GM18951 (cell line): Measurements from ENCODE around the gene RAX2.

Experiments
- POLR2A ChIP-seq: IDR thresholded peaks from 4 replicates; pipeline ENCODE4 v1.6.1; 2011; ENCODE audit warnings: mild to moderate bottlenecking; ENCODE audit not compliant: insufficient read length, insufficient read depth; ENCODE audit errors: extremely low read depth
- in situ Hi-C: fragments of 300-500 bp; cut with MboI; formaldehyde crosslinking; loops from one replicate; pipeline ENCODE4 v1.12.0; 2022; ENCODE audit warnings: low sequenced_read_pairs, mixed read lengths, inconsistent platforms; ENCODE audit not compliant: unreplicated experiment

RAX2 gene

DNA sequence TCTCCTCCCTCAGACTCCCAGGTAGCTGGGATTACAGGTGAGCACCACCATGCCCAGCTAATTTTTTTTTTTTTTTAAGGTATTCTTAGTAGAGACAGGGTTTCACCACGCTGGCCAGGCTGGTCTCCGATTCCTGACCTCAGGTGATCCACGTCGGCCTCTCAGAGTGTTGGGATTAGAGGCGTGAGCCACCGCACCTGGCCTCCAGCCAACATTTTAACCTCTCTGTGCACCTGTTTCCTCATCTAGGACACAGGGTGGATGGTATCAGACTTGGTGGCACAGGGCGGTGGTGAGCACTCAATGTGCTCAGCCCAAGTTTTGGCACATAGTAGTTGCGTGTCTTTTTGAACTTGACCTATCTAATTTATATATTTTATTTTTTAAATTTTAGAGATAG lies 23.1 kb downstream of the RAX2 start:
- in situ Hi-C loops: no loop called here
- TF ChIP-seq POLR2A: no peak

DNA sequence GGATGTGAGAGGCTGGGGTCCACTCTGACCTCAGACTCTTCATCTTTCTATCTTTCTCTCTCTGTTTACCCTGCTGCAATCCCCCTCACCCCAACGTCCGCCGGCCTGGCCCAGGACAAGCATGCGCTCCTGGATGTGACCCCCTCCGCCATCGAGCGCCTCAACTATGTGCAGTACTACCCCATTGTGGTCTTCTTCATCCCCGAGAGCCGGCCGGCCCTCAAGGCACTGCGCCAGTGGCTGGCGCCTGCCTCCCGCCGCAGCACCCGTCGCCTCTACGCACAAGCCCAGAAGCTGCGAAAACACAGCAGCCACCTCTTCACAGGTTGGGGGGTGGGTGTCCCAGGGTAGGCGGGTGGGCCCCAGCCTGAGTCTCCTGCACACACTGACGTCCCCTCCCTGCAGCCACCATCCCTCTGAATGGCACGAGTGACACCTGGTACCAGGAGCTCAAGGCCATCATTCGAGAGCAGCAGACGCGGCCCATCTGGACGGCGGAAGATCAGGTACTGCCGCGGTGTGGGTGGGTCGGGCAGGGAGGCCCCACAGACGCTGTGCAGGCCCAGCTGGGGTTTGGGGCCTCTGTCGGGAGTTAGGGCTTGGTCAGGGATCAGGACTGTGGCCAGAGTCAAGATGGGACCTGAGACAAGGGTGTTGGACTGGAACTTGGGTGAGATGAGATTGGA lies 25.5 kb downstream of the RAX2 start:
- in situ Hi-C loops: no loop called here
- TF ChIP-seq POLR2A: no peak

DNA sequence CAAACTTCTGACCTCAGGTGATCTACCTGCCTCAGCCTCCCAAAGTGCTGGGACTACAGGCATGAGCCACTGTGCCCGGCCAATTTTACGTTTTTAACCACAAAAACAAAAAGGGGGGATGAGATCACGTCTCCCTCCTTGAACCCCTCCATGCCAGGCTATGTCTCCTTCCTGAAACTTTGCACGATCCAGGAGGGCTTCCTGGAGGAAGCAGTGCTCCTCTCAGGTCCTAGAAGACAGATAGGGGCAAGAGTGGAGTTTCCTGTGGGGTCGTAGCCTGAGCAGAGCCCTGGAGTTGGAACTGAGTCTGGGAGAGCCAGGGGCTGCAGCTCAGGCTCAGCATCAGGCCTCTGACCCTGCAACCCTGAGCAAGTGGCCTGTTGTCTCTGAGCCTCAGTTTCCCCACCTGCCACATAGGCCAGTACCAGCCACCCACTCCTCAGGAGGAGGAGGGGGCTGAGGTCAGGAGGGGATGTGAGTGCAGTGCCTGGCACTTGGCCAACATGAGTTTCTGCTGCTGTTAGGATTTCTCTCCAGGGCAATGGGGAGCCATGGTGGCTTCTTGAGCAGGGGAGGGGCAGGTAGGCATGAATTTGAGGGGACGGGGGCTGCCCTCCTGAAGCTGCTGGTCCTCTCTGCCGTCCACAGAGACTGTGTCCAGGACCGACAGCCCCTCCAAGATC lies 26.5 kb downstream of the RAX2 start:
- in situ Hi-C loops: no loop called here
- TF ChIP-seq POLR2A: no peak

DNA sequence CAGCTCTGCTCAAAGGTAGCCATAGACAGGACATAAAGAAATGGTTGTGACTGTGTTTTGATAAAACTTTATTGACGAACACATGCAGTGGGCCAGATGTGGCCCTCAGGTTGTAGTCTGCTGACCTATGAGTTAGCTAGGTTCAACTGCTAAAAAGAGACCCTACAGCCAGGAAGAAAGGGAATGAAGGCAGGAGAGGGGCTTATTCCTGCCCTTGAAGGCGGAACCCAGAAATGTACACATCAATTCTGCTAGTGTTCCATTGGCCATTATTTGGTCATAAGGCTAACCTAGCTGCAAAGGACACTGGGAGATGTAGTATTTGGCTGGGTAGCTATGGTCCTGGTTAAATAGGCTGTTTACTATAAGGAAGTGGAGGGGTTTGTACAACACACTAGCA lies 28.5 kb downstream of the RAX2 start:
- no peak for TF ChIP-seq POLR2A
- in situ Hi-C loops: no loop called here

DNA sequence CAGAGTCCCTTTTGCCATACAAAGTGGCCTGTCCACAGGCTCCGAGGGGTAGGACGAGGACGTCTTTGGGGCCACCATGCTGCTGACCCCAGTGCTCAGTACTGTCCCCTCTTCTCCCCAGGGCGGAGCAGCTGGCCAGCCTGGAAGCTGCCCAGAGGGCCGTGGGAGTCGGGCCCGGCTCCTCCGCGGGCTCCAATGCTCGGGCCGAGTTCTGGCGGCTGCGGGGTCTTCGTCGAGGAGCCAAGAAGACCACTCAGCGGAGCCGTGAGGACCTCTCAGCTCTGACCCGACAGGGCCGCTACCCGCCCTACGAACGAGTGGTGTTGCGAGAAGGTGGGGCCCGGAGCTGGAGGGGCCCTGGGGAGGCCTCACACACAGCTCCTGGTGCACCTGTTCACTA lies 31.6 kb downstream of the RAX2 start:
- no peak for TF ChIP-seq POLR2A

DNA sequence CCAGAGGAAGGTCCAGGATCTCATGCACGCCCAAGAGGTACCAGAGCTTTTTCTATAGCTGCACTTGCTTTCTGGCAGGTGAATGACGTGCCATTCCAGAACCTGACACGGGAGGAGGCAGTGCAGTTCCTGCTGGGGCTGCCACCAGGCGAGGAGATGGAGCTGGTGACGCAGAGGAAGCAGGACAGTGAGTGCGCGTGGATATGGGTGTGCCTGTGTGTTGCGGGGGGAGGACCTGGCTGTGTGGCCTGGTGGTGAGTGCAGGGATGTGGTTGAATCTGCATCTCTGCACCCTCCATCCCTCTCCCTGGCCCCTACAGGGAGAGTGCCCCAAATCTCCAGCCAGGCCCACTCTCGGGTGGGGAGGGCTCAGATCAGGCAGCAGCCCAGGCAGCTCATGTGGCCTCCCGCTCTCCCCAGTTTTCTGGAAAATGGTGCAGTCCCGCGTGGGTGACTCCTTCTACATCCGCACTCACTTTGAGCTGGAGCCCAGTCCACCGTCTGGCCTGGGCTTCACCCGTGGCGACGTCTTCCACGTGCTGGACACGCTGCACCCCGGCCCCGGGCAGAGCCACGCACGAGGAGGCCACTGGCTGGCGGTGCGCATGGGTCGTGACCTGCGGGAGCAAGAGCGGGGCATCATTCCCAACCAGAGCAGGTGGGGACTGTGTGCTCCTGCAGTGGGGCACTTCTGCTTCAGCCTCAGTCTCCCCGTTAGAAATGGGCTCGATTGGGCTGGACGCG lies 33.4 kb downstream of the RAX2 start:
- TF ChIP-seq POLR2A: no peak
- in situ Hi-C loops: no loop called here

More for the DNA sequence above, 31.6 kb downstream of the RAX2 start:
- in situ Hi-C loops: no loop called here

DNA sequence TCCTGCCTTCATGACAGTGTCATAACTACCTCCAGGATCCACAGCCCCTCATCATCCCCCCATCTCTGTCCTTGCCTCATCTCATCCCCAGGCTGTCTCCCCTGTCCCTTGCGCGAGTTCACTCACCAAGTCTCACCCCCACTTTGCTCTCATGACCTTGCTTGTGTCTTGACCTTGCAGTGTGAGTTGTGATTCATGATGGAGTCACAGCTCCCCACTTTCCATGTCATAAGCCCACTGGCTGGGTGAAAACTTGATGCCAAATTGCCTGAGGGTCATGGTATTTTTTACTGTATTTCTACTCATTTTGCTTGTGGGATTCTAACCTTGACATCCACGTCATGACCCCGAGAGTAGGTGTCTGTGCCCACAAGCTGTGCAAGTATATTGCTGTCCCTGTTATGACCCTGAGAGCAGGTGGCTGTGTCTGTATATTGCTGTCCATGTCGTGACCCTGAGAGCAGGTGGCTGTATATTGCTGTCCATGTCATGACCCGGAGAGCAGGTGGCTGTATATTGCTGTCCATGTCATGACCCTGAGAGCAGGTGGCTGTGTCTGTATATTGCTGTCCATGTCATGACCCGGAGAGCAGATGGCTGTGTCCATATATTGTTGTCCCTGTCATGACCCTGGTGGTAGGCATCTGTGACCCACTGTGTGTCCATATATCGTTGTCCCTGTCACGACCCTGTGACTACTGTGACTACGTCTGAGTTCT lies 34.4 kb downstream of the RAX2 start:
- no peak for TF ChIP-seq POLR2A
- in situ Hi-C loops: no loop called here

DNA sequence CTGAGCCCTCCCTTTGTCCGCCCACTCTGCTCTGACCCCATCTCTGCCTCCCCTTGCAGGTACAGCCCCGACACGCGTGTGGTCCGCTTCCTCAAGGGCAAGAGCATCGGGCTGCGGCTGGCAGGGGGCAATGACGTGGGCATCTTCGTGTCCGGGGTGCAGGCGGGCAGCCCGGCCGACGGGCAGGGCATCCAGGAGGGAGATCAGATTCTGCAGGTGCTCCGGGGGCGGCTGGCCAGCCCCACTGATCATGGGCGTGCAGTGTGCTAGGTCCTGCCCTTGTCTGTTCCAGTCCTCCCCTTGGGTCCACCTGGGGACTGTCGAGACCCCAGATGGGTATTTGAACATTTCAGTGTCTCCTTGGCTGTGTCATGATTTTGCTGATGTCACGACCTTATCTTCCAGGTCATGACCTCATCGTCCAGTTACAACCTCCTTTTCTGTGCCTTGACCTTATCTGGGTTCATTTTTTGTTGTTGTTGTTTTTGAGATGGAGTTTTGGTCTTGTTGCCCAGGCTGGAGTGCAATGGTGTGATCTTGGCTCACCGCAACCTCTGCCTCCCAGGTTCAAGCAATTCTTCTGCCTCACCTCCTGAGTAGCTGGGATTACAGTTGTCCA lies 35.8 kb downstream of the RAX2 start:
- TF ChIP-seq POLR2A: no peak
- in situ Hi-C loops: no loop called here

DNA sequence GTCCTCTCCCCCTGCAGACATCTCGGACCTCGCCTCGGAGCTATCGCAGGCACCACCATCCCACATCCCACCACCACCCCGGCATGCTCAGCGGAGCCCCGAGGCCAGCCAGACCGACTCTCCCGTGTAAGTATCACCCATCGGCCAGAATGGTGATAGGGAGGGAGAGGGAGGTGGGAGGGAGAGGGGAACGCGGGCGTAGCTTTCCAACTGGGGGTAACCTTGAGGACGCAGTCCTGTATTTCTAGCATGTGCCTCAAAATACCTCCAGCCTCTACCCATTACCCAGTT lies 37.8 kb downstream of the RAX2 start:
- TF ChIP-seq POLR2A: no peak
- in situ Hi-C loops: no loop called here

DNA sequence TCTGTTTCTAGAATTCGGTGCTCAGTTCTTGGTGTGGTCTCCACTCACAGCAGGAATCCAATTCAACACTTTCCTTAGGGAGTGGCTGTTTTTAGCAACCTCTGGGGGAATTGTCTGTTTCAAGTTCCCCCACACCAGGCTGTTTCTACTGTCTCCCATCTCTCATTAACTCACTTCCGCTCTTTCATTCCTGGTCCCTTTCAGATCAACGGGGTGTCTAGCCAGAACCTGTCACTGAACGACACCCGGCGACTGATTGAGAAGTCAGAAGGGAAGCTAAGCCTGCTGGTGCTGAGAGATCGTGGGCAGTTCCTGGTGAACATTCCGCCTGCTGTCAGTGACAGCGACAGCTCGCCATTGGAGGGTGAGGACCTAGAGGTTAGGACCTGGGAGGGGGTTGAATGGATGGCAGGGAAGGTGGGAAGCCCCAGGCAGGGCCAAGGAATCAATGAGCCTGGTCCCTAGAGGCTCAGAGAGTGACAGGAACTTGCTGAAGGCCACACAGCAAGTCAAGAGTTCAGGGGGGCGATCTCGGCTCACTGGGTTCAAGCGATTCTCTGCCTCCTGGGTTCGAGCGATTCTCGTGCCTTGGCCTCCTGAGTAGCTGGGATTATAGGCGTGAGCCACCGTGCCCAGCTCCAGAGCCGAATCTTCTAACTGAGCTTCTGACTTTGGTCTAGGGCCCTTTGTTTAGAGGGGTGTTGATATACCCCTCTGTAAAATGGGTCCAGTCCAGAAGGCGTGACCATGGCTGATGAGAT lies 38.3 kb downstream of the RAX2 start:
- in situ Hi-C loops: no loop called here
- TF ChIP-seq POLR2A: no peak

DNA sequence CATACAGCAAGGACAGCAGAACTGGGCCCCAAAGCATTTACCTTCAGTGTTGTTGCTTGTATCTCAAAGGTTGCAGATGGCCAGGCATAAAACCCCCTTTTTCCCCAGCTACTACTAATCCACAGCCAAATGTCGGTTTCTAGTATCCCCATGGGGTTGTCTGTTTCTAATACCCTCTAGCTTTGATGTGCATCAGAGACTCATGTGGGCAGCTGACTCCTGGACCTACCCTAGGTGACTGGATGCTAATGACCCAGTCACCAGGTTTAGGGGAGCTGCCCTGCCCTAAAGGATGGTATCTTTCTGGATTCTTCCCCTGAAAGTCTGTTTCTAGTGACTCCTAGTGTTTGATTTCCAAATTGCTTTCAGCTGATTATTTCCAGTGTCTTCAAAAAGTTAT lies 39.9 kb downstream of the RAX2 start:
- no peak for TF ChIP-seq POLR2A
- in situ Hi-C loops: no loop called here

DNA sequence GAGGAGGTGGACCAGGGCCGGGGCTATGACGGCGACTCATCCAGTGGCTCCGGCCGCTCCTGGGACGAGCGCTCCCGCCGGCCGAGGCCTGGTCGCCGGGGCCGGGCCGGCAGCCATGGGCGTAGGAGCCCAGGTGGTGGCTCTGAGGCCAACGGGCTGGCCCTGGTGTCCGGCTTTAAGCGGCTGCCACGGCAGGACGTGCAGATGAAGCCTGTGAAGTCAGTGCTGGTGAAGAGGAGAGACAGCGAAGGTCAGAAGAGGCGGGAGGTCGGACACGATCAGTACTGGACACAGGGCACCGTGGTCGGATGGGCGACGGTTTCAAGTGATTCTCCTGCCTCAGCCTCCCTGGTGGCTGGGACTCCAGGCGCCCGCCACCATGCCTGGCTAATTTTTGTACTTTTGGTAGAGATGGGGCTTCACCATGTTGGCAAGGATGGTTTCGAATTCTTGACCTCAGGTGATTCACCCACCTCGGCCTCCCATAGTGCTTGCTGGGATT lies 41.5 kb downstream of the RAX2 start:
- in situ Hi-C loops: no loop called here
- no peak for TF ChIP-seq POLR2A
